Caco-2 (cell line): ENCODE data around the gene LIPA. TPM values are rescaled to one million over a fixed set of nuclear protein-coding genes. Genes with fewer than 3 reads are reported as not detected.
A peak's percentile ranks its signal among the peaks of the same experiment; 100 is the strongest.

ENCODE experiments used
- BruUV-seq: library from RNA; stranded (reverse); fragments of 400-500 nt; replicated peaks from 2 replicates; lab custom pipeline; 2021; lab: Mats Ljungman, UMichigan
- CTCF ChIA-PET: fragments of 300-600 bp; sonication (Branson Sonifier 250); formaldehyde crosslinking; loops from one replicate; lab custom pipeline; 2022; ENCODE audit warnings: antibody characterized with exemption; lab: Charles Lee
- POLR2A ChIA-PET: fragments of 300-600 bp; sonication (Branson Sonifier 250); formaldehyde crosslinking; loops from one replicate; lab custom pipeline; 2022; ENCODE audit warnings: antibody characterized with exemption; lab: Charles Lee
- DNase-seq, 2 experiments: peaks; one replicate each; pipeline versions ENCODE4 v3.0.0 to v3.0.0-alpha.2; 2020 to 2022
- H3K27me3 ChIP-seq: replicated peaks from 2 replicates; pipeline ENCODE4 v1.6.0; 2011; ENCODE audit warnings: low read length; ENCODE audit not compliant: control insufficient read depth, insufficient read depth
- H3K36me3 ChIP-seq: 2 replicates; pipeline ENCODE4 v1.5.1; 2011; ENCODE audit warnings: low read length; ENCODE audit not compliant: control insufficient read depth, insufficient read depth
- H3K4me1 ChIP-seq: fragments of 250-450 bp; sonication (Bioruptor Pico); 2 replicates; pipeline ENCODE4 v1.5.1; 2020; ENCODE audit warnings: mild to moderate bottlenecking
- H3K4me3 ChIP-seq: 2 replicates; pipeline ENCODE4 v1.5.1; 2011; ENCODE audit warnings: low read depth, mild to moderate bottlenecking, control low read depth, low read length
- H3K9me3 ChIP-seq: fragments of 250-450 bp; sonication (Bioruptor Pico); 2 replicates; pipeline ENCODE4 v1.5.1; 2020; ENCODE audit warnings: mild to moderate bottlenecking, moderate library complexity
- H3K27ac Mint-ChIP-seq: one replicate; pipeline ENCODE4 v1.8.0; 2022; ENCODE audit warnings: mixed read lengths; ENCODE audit not compliant: unreplicated experiment
- H3K27me3 Mint-ChIP-seq: one replicate; pipeline ENCODE4 v1.8.0; 2022; ENCODE audit warnings: mixed read lengths; ENCODE audit not compliant: insufficient read depth, unreplicated experiment
- H3K36me3 Mint-ChIP-seq: one replicate; pipeline ENCODE4 v1.8.0; 2022; ENCODE audit warnings: mild to moderate bottlenecking, mixed read lengths; ENCODE audit not compliant: insufficient read depth, unreplicated experiment
- H3K4me1 Mint-ChIP-seq: one replicate; pipeline ENCODE4 v1.8.0; 2022; ENCODE audit warnings: low read depth, mixed read lengths; ENCODE audit not compliant: unreplicated experiment
- H3K4me3 Mint-ChIP-seq: one replicate; pipeline ENCODE4 v1.8.0; 2022; ENCODE audit warnings: mild to moderate bottlenecking, moderate library complexity, mixed read lengths; ENCODE audit not compliant: unreplicated experiment
- H3K9me3 Mint-ChIP-seq: one replicate; pipeline ENCODE4 v1.8.0; 2022; ENCODE audit warnings: mixed read lengths; ENCODE audit not compliant: unreplicated experiment
- intact Hi-C: fragments of 100-400 bp; cut with micrococcal nuclease; formaldehyde crosslinking; loops from one replicate; pipeline ENCODE4 v1.10.0; 2022; ENCODE audit not compliant: unreplicated experiment
- total RNA-seq: library from RNA; stranded (reverse); gene quantifications from 2 replicates; pipeline ENCODE4 v1.2.3, GENCODE V29; 2022
- TF ChIP-seq, protein P1 (sequence below), 2 experiments: fragments of 200-600 bp in 1 of 2; IDR thresholded peaks; 1 replicate in 1 of 2; 2 replicates in 1 of 2; pipeline versions ENCODE4 v1.5.1 to v1.8.0; 2011 to 2022; ENCODE audit warnings: antibody characterized with exemption in 1 of 2, control low read depth in 1 of 2, inconsistent platforms in 1 of 2, low read depth in 1 of 2, low read length in 1 of 2, mild to moderate bottlenecking in 1 of 2, moderate library complexity in 1 of 2; ENCODE audit not compliant: insufficient read depth in 1 of 2, severe bottlenecking in 1 of 2, unreplicated experiment in 1 of 2

LIPA gene
- total RNA-seq, 1 experiment from 2014 or later = 18.8 TPM

- no peaks in the 10 kb centered on the region for H3K9me3 ChIP-seq
- Mint-ChIP-seq H3K27me3 (peaks cover 23% of the 10 kb centered on the region), H3K4me3 (no peak overlapping the region), H3K36me3 (no peaks in the 10 kb centered on the region), H3K9me3 (no peaks in the 10 kb centered on the region), H3K27ac (no peak overlapping the region), H3K4me1 (no peaks in the 10 kb centered on the region)
- TF ChIP-seq, protein P1, sequence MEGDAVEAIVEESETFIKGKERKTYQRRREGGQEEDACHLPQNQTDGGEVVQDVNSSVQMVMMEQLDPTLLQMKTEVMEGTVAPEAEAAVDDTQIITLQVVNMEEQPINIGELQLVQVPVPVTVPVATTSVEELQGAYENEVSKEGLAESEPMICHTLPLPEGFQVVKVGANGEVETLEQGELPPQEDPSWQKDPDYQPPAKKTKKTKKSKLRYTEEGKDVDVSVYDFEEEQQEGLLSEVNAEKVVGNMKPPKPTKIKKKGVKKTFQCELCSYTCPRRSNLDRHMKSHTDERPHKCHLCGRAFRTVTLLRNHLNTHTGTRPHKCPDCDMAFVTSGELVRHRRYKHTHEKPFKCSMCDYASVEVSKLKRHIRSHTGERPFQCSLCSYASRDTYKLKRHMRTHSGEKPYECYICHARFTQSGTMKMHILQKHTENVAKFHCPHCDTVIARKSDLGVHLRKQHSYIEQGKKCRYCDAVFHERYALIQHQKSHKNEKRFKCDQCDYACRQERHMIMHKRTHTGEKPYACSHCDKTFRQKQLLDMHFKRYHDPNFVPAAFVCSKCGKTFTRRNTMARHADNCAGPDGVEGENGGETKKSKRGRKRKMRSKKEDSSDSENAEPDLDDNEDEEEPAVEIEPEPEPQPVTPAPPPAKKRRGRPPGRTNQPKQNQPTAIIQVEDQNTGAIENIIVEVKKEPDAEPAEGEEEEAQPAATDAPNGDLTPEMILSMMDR (IDR thresholded peaks at IDR 0.05; ENCODE audit: insufficient read depth in 1 of 2, low read depth in 1 of 2, low read length in 1 of 2, severe bottlenecking in 1 of 2, unreplicated experiment in 1 of 2) = no peak
- DNase-seq = no peak
- H3K27me3 ChIP-seq = no peaks in the 10 kb centered on the region
- BruUV-seq = no TSS peak
- CTCF ChIA-PET = no interaction called here
- no peak overlapping the region for H3K4me3 ChIP-seq
- POLR2A ChIA-PET = no interaction called here
- no peaks in the 10 kb centered on the region for H3K4me1 ChIP-seq
- intact Hi-C loops = no loop called here
- no peaks in the 10 kb centered on the region for H3K36me3 ChIP-seq
These were observed 83.7 kb downstream of the LIPA start for GRCh38 chr10:89167915-89168314.

GRCh38 chr10:89165923-89166322 is 85.7 kb downstream of the LIPA start:
- TF ChIP-seq, protein P1 (IDR thresholded peaks at IDR 0.05; ENCODE audit: insufficient read depth in 1 of 2, low read depth in 1 of 2, low read length in 1 of 2, severe bottlenecking in 1 of 2, unreplicated experiment in 1 of 2) = no peak
- ChIA-PET POLR2A (no interaction called here), CTCF (no interaction called here)
- H3K27ac Mint-ChIP-seq = no peak overlapping the region
- BruUV-seq = no TSS peak
- H3K9me3 Mint-ChIP-seq = no peaks in the 10 kb centered on the region
- DNase-seq = no peak
- Histone ChIP-seq H3K4me3 (no peak overlapping the region), H3K27me3 (no peaks in the 10 kb centered on the region), H3K9me3 (no peaks in the 10 kb centered on the region), H3K4me1 (no peaks in the 10 kb centered on the region), H3K36me3 (no peaks in the 10 kb centered on the region)
- H3K4me3 Mint-ChIP-seq = no peak overlapping the region
- intact Hi-C loops = no loop called here
- H3K27me3 Mint-ChIP-seq = peaks cover 11% of the 10 kb centered on the region
- no peaks in the 10 kb centered on the region for H3K36me3 Mint-ChIP-seq
- H3K4me1 Mint-ChIP-seq = no peaks in the 10 kb centered on the region

DNA sequence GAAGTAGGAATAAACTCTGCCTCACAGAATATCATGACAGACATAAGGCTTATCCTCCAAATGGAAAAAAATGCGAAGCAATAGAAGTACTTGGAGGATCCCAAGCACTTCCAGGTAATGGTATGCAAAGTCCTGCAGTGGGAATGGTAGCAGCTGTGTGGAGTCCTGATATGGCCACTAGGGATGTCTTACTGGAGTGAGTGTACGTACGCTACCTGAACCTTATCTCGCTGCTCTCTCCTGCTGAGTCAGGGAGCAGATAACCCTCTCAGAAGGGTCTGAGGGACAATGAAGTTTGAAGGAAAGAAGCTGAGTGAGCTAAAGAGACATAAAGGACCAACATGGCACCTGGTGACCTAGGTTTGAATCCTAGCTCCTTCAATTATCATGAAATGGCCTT is 86.7 kb downstream of the LIPA start:
- Histone ChIP-seq H3K36me3 (no peaks in the 10 kb centered on the region), H3K4me1 (no peaks in the 10 kb centered on the region), H3K9me3 (no peaks in the 10 kb centered on the region), H3K27me3 (no peaks in the 10 kb centered on the region), H3K4me3 (no peak overlapping the region)
- BruUV-seq = no TSS peak
- Mint-ChIP-seq H3K27ac (no peak overlapping the region), H3K36me3 (no peaks in the 10 kb centered on the region), H3K9me3 (no peaks in the 10 kb centered on the region), H3K4me3 (no peak overlapping the region), H3K27me3 (peaks cover 11% of the 10 kb centered on the region), H3K4me1 (no peaks in the 10 kb centered on the region)
- TF ChIP-seq, protein P1 (IDR thresholded peaks at IDR 0.05; ENCODE audit: insufficient read depth in 1 of 2, low read depth in 1 of 2, low read length in 1 of 2, severe bottlenecking in 1 of 2, unreplicated experiment in 1 of 2) = no peak
- ChIA-PET CTCF (no interaction called here), POLR2A (no interaction called here)
- DNase-seq = peak in 1 of 2 experiments; percentile 1
- intact Hi-C loops = no loop called here
